CD4-positive, alpha-beta T cell treated with Interleukin-2 at 100 ng/mL for 4 hours (primary cell): ENCODE data around the gene PTPRN2.

Experiments
- DNase-seq: peaks from one replicate; pipeline ENCODE4 v3.0.0-alpha.2; 2020; ENCODE audit warnings: low spot score

Gene PTPRN2

GRCh38 chr7:157662110-157662791, 925.4 kb downstream of the PTPRN2 start:
- DNase-seq = no peak

GRCh38 chr7:157661611-157661975, 926.0 kb downstream of the PTPRN2 start:
- no peak for DNase-seq

DNA sequence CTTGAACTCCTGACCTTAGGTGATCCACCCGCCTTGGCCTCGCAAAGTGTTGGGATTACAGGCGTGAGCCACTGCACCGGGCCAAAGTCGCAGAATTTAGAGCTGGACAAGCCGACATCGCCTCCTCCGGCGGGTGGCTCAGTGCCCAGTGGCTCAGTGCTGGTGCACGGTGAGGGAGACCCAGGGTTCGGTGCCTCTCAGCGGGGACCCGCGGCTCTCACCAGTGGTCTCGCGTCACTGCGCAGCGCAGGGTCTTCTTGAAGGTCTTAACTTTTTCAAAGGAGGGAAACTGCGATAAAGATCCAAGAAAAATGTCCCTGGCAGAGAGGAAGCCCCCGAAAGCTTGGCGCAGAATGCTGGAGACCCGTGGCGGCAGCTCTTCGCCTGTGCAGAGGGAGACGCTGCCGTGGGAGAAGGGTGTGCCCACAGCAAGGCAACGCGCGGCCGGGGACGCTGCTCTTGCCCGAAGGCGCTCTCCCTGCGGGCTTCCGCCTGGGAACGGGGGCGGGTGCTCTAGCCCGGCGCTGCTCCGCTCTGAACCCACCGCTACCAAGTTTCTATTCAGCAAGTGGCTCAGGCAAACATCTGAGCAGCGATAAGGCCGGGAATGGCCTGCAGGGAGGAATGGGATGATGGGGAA, 926.5 kb downstream of the PTPRN2 start:
- DNase-seq = no peak

DNA sequence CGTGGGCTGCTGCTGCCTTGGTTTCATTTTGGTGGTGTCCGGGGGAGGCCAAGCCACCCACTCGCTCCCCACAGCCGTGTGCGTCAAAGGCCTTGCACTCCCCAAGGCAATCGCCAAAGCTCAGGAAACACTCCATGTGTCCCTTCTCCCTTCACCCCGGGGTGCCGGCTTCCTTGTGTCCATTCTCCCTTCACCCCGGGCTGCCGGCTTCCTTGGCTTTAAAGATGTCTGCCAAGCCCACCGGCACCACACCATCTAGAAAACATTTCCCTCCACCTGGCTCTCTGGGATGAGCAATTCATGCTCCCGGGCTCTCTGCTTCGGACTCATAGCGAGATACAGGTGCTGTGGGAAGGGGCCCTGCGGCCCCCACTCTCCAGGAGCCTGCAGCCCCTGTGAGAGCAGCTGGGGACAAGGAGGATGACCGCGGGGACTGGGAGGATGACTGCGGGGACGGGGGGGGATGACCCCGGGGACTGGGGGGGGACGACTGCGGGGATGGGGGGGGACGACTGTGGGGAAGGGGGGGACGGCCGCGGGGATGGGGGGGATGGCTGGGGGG, 928.7 kb downstream of the PTPRN2 start:
- no peak for DNase-seq

GRCh38 chr7:157657741-157658740, 929.6 kb downstream of the PTPRN2 start:
- no peak for DNase-seq

DNA sequence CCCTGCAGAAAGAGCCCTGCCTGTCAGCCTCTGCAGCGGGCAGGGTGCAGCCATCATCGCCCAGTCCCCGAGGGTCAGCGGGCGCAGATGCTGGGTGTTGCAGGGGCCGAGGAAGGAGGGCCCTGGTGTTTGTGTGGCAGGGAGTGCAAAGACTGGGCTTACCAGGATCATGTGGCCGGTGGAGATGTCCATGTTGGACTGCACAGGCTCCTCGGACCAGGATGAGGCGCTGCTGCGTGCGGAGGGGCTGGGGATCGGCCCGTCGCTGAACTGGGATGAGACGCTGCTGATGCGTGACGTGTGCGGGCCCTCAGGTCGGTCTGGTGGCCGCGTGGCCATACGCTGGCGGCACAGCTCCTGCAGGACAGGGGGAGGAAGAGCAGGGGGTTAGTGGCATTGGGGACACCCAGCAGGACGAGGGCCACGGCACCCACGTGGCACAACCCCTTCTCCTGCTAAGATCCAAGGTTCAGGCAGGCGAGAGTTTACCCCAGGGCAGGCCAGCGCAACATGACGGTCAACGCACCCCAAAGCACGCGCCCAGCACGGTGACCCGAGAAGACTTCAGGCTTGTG, 931.3 kb downstream of the PTPRN2 start:
- DNase-seq = no peak

GRCh38 chr7:157654350-157654749, 933.3 kb downstream of the PTPRN2 start:
- DNase-seq = no peak

DNA sequence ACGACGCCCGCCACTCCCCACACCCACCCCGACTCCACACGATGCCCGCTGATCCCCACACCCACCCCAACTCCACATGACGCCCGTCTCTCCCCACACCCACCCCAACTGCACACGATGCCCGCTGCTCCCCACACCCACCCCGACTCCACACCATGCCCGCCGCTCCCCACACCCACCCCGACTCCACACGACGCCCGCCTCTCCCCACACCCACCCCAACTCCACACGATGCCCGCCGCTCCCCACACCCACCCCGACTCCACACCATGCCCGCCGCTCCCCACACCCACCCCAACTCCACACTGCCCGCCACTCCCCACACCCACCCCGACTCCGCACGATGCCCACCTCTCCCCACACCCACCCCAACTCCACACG, 933.8 kb downstream of the PTPRN2 start:
- DNase-seq = no peak

GRCh38 chr7:157652954-157653826, 934.4 kb downstream of the PTPRN2 start:
- DNase-seq = no peak

GRCh38 chr7:157652161-157652953, 935.3 kb downstream of the PTPRN2 start:
- DNase-seq = no peak

GRCh38 chr7:157651366-157652160, 936.1 kb downstream of the PTPRN2 start:
- DNase-seq = no peak

DNA sequence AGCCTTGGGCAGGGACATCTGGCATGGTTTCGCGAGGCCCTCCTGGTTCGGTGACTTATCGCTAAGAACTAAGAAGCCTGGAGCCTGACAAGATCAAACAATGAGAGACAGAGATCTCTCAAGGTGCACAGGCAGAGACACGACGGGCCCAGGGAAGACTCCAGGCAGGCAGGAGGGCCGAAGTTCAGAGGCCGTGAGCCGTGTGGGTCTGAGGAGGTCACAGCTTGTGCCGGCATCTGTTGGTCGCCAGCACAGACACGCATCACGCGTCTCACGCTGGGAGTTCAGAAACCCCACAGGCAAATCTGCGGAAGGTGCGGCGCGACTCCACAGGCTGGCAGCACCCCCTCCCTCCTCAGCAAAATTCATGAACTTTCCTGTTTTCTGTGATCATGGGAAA, 936.8 kb downstream of the PTPRN2 start:
- no peak for DNase-seq

- DNase-seq = no peak
Measured at GRCh38 chr7:157650131-157650631, 937.4 kb downstream of the PTPRN2 start.

DNA sequence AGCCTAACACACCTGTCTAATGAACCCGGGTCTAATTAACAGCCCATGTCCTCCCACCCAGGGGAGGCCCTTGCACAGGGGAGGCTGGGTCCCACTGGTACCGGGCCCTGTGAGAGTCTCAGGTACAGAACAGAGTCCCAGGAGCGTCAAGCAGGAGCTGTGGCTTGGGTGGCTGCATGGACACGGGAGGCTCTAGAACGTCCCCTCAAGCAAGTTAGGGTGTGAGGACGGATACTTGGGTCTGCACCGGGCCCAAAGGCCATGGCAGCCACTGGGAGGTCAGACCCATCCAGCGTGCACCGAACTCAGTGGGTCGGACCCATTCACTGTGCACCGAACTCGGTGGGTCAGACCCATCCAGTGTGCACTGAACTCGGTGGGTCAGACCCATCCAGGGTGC, 941.1 kb downstream of the PTPRN2 start:
- DNase-seq = no peak

GRCh38 chr7:157645539-157645938, 942.1 kb downstream of the PTPRN2 start:
- DNase-seq = no peak

- DNase-seq = no peak
Measured at GRCh38 chr7:157644946-157645345, 942.7 kb downstream of the PTPRN2 start.

GRCh38 chr7:157643525-157643970, 944.1 kb downstream of the PTPRN2 start:
- DNase-seq = no peak

- no peak for DNase-seq
Measured at GRCh38 chr7:157641866-157642265, 945.8 kb downstream of the PTPRN2 start.

GRCh38 chr7:157640144-157640543, 947.5 kb downstream of the PTPRN2 start:
- DNase-seq = no peak
